SIG-M5 treated with dmso at 0.1 percent for 504 hours (cell line): ENCODE data around the gene TTYH1.
"Not testable (repeated sequence)": the region's sequence is repeated elsewhere in the genome, so short reads cannot be mapped to it uniquely, and the experiment has no call there.

Source experiments
- DNase-seq: peaks from one replicate; lab custom pipeline; 2025; ENCODE audit not compliant: unreplicated experiment; lab: John Stamatoyannopoulos, UW

The TTYH1 gene

GRCh38 chr19:54439174-54439851 is 24.0 kb downstream of the TTYH1 start:
- peak; percentile 56 for DNase-seq

DNA sequence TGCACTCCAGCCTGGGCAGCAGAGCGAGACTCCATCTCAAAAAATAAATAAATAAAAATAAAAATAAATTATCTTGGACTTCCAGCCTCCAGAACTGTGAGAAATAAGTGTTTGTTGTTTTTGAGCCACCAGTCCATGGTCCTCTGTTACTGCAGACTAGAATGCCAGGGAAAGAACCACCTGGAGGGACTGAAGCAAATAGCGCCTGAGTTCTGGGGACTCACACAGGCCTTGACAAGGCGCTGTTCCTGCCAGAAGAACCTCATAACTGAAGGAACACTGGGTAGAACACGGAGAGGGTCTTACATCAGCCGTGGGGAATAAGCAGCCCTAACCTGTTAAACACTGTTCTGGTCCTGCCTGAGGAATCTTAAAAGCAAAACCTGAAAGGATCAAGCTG is 25.4 kb downstream of the TTYH1 start:
- DNase-seq = no peak

- no peak for DNase-seq
Observed at GRCh38 chr19:54444737-54445136, 29.5 kb downstream of the TTYH1 start.

DNA sequence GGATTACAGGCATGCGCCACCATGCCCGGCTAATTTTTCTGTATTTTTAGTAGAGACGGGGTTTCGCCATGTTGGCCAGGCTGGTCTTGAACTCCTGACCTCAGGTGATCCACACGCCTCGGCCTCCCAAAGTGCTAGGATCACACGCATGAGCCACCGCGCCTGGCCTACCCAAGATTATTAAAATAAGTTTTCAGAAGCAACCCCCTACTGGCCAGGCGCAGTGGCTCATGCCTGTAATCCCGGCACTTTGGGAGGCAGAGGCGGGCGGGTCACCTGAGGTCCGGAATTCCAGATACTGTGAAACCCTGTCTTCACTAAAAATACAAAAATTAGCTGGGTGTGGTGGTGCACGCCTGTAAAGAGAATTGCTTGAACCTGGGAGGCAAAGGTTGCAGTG is 31.1 kb downstream of the TTYH1 start:
- not testable (repeated sequence) for DNase-seq

GRCh38 chr19:54448040-54448773 is 32.9 kb downstream of the TTYH1 start:
- peak; percentile 34 for DNase-seq

DNA sequence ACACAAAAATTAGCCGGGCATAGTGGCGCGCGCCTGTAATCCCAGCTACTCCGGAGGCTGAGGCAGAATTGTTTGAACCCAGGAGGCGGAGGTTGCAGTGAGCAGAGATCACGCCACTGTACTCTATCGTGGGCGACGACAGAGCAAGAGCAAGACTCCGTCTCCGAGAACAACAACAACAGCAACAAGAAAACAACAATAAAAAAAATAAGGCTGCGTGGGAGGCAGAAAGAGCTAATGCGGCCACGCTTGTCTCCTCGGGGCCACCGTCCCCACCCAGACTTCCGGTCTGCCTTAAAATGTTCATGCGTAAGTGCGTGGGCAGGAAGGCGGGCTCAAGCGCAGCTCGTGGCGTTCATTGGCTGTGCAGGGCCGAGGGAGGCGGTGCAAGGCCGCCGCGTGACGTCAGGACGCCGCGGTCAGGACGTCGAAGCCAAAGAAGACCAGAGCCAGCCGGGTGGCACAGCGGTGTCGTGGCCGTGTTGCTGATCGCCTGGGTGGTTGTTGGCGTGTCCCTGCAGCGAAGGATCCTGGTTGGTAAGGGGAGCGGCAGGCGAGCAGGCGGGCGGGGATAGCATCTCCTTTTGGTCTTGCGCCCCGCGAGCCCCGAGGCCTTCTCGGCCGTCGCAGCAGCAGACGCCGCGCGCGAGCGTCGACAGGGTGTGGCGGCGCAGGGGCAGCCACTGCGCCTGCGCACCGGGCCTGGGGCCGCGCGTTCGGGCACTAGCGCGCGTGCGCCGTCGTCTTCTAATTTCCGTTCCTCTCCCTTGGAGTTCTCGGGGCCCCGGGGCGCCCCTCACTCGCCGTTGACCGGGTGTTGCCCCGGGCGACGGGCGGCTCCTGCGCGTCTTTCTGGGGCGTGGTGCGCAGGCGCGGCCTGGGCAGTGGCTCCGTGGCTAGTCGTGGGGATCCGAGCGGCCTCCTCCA is 33.8 kb downstream of the TTYH1 start, which contains the start of gene LENG8:
TSS of gene LENG8 (plus strand) at position 426 of the 927 bp plus-strand sequence. CDS start 2,146 bp downstream, outside the sequence.
- peak; percentile 96 for DNase-seq

DNA sequence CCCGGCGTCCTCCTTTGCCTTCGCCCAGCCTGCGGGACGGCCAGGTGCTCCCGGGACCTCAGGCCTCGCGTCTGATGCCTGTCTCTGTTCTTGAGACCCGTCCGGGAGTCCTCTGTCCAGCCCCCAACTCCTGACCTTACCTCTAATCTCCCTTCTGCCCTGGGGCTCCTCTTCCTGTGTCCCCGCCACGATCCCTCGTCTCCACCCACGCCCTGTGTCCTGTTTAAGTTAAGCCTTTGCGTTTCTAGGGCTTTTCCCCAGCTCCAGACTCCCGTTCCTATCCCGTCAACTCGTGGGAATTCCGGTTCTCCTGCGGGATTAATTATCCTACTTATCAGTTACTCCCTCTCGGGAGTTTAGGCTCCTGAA is 34.4 kb downstream of the TTYH1 start:
- no peak for DNase-seq

DNA sequence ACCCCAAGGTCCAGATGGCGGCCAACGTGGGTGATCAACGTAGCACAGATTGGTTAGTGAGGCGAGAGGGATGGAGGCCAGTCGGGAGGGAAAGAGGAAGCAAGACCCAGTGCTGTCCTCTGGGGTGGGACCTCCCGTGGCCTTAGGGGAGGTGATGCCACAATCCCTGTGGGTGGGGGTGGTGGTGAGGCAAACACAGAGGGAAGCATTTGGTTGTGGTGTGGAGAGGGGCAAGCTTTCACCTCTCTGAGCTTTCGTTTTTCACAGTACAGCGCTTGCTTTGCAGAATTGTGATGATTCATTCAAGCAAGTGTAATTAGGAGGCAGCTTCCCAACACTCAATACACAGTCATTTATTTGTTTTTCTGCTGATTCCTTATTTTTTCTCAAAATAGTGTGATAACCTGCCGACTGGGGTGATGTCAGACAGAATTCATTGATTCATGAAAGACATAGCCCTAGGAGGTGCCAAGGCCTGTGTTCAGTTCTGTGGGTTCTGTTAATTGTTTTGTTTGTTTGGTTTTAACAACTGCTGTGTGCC is 36.1 kb downstream of the TTYH1 start:
- DNase-seq = peak; percentile 70

DNA sequence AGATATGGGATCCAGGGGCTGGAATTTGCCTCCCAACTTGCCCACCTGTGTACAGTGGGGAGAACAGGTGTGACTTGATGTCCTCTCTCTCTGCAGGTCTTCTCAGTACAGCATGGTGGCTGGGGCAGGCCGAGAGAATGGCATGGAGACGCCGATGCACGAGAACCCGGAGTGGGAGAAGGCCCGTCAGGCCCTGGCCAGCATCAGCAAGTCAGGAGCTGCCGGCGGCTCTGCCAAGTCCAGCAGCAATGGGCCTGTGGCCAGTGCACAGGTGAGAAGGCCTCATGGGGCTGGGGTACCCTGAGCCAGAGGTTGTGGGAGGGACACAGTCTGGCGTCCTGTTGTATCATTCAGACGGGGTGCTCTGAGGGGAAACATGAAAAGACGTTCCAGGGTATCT is 36.7 kb downstream of the TTYH1 start:
- DNase-seq = no peak

DNA sequence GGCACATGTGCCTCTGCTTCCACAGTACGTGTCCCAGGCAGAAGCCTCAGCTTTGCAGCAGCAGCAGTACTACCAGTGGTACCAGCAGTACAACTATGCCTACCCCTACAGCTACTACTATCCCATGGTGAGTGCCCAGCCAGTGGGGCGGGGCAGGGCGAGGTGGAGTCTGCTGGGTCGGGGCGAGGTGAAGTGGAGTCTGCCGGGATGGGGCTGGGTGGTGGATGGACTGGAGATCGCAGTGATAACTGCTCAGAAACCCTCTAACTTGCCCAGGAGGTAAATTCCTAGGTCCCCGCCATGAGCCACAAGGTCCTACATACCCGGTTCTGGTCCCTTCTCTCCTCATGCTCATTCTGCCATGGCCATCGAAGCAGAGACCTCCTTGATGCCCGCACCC is 37.4 kb downstream of the TTYH1 start:
- no peak for DNase-seq

DNA sequence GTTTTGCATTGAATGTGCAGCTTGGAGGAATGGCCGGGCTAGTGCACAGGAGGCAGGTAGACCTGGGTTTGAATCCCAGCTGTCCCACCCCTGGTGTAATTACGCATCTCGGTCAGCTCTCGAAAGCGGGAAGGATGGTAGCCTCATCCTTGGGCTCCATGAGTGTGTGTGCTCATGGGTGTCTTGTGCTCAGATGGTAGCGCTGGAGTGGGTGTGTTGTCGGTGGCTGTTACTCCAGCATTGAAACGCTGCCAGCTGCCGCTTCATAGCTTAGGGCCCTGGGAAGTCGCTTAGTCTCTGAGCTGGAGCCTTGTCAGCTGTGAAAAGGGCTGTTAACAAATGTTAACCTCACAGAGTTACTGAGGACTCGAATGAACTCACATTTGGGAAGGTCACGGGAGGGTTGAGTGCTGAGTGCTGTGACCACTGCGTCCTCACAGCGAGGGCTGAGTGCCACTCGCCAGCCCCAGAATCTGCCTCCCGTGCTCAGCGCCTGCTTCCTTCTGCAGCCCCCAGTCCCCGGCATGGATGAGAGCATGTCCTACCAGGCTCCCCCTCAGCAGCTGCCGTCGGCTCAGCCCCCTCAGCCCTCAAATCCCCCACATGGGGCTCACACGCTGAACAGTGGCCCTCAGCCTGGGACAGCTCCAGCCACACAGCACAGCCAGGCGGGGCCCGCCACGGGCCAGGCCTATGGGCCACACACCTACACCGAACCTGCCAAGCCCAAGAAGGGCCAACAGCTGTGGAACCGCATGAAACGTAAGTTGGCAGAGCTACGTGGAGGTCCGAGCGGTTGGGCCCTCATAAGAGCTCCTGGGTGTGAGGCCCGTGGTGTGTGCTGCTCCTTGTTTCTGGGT is 38.9 kb downstream of the TTYH1 start:
- DNase-seq = no peak

- no peak for DNase-seq
Observed at GRCh38 chr19:54454781-54455675, 39.8 kb downstream of the TTYH1 start.

DNA sequence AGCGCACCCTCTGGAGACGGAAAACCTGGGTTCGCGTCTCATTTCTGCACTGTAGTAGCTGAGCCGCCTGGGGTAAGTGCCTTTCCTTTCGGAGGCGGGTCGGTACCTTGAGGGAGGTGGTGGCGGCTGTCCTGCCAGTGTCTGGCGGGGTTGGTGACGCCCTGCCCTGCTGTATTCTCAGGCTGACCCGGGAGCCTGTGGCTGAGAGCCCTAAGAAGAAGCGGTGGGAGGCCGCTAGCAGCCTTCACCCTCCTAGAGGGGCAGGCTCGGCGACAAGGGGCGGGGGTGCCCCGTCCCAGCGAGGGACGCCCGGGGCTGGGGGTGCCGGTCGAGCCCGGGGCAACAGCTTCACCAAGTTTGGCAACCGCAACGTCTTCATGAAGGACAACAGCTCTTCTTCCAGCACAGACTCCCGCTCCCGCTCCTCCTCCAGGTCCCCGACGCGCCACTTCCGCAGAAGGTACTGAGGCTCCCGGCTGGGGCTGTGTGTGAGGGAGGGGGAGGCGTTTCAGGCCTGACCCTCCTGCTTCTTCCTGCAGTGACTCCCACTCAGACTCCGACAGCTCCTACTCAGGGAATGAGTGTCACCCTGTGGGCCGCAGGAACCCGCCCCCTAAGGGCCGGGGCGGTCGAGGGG is 40.6 kb downstream of the TTYH1 start:
- DNase-seq = no peak

DNA sequence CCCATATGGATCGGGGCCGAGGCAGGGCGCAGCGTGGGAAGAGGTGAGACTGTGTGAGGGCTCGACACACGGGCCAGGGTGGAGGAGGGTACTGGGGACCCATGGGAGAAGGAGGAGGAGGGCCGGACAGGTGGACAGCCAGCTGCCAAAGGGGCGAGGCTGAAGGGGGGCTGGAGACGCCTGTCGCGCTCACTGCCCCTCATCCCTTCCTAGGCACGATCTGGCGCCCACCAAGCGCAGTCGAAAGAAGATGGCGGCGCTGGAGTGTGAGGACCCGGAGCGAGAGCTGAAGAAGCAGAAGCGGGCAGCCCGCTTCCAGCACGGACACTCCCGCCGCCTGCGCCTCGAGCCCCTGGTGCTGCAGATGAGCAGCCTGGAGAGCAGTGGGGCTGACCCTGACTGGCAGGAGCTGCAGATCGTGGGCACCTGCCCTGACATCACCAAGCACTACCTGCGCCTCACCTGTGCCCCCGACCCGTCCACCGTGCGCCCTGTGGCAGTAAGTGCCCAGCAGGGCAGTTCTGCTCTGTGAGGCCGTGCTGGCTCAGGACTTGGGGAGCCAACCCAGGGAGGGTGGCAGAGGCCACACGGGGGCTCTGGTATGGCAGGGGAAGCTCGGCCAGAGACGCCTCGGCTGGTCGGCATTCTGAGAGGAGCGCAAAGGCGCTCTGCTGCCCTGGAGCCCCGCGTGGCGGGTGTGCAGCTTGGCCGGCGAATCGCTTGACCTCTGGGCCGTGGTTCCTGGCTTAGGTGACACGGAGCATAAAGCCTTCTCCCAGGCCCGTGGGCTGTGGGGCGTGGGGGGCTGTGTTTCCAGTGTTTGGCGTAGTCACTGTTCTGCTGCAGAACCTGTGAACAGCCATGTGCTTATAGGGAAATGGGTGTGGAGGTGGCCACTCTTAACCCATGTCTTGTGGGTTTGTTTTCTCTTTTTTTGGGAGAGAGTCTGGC is 41.4 kb downstream of the TTYH1 start:
- no peak for DNase-seq

GRCh38 chr19:54457773-54458647 is 42.7 kb downstream of the TTYH1 start:
- DNase-seq = no peak

- no peak for DNase-seq
Observed at GRCh38 chr19:54458648-54459281, 43.5 kb downstream of the TTYH1 start.
